Neuron (in vitro differentiated cells): ENCODE measurements around the gene KRTAP6-3.

Experiments used
- H2AFZ ChIP-seq: one replicate; pipeline ENCODE4 v1.6.1; 2013; ENCODE audit warnings: low read depth, mild to moderate bottlenecking, inconsistent platforms, low read length, moderate library complexity
- H3K27me3 ChIP-seq: one replicate; pipeline ENCODE4 v1.6.1; 2013; ENCODE audit warnings: low read length; ENCODE audit not compliant: insufficient read depth
- H3K36me3 ChIP-seq: one replicate; pipeline ENCODE4 v1.6.1; 2013; ENCODE audit warnings: low read length; ENCODE audit not compliant: insufficient read depth
- H3K4me1 ChIP-seq: one replicate; pipeline ENCODE4 v1.6.1; 2013; ENCODE audit warnings: low read length; ENCODE audit not compliant: insufficient read depth
- H3K4me3 ChIP-seq: 2 replicates; pipeline ENCODE4 v1.5.1; 2013; ENCODE audit warnings: mild to moderate bottlenecking, low read length, moderate library complexity
- H3K9me3 ChIP-seq: one replicate; pipeline ENCODE4 v1.6.1; 2013; ENCODE audit warnings: low read length

The KRTAP6-3 gene

DNA sequence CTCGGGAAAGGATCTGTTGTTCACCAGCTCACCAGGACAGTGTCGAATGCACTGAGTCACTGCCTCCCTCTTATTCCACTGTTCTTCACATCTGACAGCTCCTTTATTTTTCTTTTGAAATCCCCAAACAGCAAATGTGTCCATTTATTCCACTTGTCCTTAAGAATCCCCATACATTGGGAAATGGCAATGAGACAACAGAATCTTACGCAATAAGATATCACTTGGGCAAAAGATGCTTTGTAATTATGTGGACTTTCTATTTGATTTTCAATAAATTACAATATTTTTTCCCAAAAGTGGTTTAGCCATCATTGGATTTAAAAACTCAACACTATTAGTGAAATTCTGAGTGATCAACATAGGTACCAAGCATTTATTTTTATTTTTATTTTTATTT is 46.4 kb downstream of the KRTAP6-3 start:
- H3K27me3 ChIP-seq, result no peaks in the 10 kb centered on the region

DNA sequence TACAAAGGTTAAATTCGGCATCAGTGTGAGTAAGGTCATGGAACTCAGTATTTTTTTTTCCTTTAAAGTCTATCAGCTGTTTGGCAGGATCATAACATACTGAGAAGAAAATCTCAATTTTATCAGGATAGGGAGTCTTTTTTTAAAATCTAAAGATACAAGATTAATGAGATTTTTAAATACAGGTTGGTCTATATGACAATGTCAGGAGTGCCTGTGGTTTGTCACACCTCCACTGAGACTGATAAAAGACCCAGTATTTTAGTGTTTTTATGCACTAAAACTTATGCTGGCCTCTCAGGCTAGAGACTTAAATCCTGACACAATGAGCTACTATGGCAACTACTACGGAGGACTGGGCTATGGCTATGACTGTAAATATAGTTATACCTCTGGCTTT is 50.3 kb downstream of the KRTAP6-3 start, which contains the start of gene KRTAP20-3:
Gene KRTAP20-3 (plus strand): TSS at position 301 of the 400 bp plus-strand sequence.
- Histone ChIP-seq H3K27me3 (no peaks in the 10 kb centered on the region), H3K4me1 (no peaks in the 10 kb centered on the region), H3K4me3 (no peak within 1 kb of the TSS), H2AFZ (no peak within 1 kb of the TSS), H3K9me3 (no peaks in the 10 kb centered on the region), H3K36me3 (no peaks in the 10 kb centered on the region)

More for the DNA sequence above, 46.4 kb downstream of the KRTAP6-3 start:
- Histone ChIP-seq H3K36me3 (no peaks in the 10 kb centered on the region), H2AFZ (no peak overlapping the region), H3K4me3 (no peak overlapping the region), H3K9me3 (no peaks in the 10 kb centered on the region), H3K4me1 (no peaks in the 10 kb centered on the region)
